ENCODE results near the gene GPC4.
A peak's percentile ranks its signal among the peaks of the same experiment; 100 is the strongest.

The GPC4 gene

DNA sequence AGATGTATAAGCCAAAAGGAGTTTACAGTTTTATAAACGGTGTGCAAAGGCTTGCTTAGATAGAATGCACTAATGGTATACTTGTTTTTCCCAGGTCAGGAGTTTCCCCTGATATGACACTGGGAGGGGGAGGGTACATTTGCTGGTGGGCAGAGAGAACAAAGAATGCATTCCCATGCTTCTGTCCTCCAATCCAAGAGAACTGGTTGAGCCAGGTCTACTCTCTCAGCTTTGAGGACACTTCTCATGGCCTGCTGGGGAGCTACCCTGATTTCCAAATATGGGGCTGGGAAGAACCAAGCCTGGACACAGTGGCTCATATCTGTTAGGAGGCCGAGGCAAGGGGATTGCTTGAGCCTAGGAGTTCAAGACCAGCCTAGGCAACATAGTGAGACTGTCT lies 3.3 kb upstream of the GPC4 start:
- no peaks in the 10 kb centered on the region for H3K9me3 Mint-ChIP-seq
- no peak overlapping the region for H3K4me3 Mint-ChIP-seq
- peaks cover 9% of the 10 kb centered on the region for H3K4me1 Mint-ChIP-seq (ENCODE audit: low read depth)
- H3K27ac Mint-ChIP-seq = no peak overlapping the region
- H3K27me3 Mint-ChIP-seq = peaks cover 37% of the 10 kb centered on the region
- no peaks in the 10 kb centered on the region for H3K36me3 Mint-ChIP-seq (ENCODE audit: low read depth)

GRCh38 chrX:133417364-133417763 lies 2.1 kb upstream of the GPC4 start:
- no peak overlapping the region for H3K27ac Mint-ChIP-seq
- peaks cover 47% of the 10 kb centered on the region for H3K27me3 Mint-ChIP-seq
- H3K4me3 Mint-ChIP-seq = no peak overlapping the region
- no peaks in the 10 kb centered on the region for H3K9me3 Mint-ChIP-seq
- H3K4me1 Mint-ChIP-seq (ENCODE audit: low read depth) = peaks cover 9% of the 10 kb centered on the region
- no peaks in the 10 kb centered on the region for H3K36me3 Mint-ChIP-seq (ENCODE audit: low read depth)

DNA sequence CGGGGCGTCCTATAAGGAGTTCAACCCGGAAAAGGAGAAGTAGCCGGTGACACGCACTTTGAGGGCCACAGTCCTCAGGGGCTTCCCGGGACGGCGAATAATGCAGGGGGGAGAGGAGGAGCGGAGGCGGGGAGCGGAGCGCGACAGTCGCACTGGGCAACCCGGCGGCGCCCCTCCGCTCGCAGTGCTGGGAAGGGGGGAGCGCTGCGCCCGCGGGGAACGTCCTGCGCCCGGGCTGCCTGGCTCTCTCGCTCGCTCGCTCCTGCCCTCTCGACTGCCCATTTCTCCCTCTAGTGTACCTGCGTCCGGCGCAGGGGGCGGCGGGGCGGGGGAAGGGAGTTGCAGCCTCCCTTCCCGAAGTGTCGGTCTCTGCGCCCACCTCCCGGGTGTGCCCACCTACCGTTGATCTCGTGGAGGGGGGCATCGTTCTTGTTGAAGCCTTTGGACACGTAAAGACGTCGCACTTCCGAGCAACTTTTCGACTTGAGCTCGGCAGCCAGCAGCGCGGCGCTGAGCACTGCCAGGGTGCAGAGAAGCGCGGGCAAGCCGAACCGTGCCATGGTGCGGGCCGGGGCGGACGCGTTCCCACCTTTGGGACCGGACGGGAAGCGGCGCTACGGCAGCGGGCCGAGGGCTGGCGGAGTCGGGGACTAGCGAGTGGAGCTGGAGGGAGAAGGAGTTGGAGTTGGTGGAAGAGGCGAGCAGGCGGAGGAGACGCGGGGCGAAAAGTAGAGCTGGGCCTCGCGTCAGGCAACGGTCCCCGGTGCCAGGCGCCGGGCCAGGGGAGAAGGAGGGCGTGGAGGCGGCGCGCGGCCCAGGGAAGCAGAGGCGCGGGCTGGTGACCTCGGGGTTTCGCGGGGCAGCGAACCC lies 648 bp downstream of the GPC4 start:
- no peak overlapping the region for H3K27ac Mint-ChIP-seq
- H3K9me3 Mint-ChIP-seq = no peaks in the 10 kb centered on the region
- no peaks in the 10 kb centered on the region for H3K36me3 Mint-ChIP-seq (ENCODE audit: low read depth)
- H3K27me3 Mint-ChIP-seq = peaks cover 47% of the 10 kb centered on the region
- H3K4me3 Mint-ChIP-seq = peak overlapping the region; percentile 53
- H3K4me1 Mint-ChIP-seq (ENCODE audit: low read depth) = peaks cover 9% of the 10 kb centered on the region

DNA sequence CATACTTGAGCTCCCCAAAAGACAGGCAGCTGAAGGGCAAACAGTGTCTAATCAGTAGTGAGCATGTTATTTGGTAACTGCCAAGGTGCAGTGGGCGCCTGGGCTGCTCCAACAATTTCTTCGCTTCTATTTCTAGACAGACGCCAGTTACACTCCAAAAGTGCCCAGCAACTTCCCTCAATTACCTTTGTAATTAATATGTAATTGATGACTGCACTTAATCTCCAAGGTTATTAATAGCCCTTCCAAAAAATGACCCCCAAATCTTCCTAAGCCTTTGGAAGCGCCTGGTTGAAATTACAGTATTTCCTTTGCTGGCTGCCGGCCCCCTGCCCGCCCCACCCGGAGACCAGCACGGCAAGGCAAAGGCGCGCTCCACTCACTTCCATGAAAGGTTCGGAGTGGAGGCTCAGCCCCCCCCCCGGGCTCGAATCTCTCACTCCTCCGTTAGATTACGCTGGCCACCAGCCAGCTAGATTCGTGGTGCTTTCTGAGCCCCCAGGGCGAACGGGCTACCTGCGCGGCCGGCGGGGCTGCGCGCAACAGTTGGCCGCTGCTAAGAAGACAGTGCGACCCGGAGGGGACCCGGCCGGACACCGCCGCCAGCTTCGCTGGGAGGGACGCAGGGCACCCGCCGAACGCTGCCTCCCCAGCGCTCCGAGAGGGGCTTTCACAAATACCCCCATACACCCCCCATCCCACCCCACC lies 1.9 kb downstream of the GPC4 start:
- Mint-ChIP-seq H3K27me3 (peaks cover 48% of the 10 kb centered on the region), H3K9me3 (no peaks in the 10 kb centered on the region), H3K27ac (no peak overlapping the region), H3K4me3 (no peak overlapping the region), H3K4me1 (ENCODE audit: low read depth) (peaks cover 9% of the 10 kb centered on the region), H3K36me3 (ENCODE audit: low read depth) (no peaks in the 10 kb centered on the region)

DNA sequence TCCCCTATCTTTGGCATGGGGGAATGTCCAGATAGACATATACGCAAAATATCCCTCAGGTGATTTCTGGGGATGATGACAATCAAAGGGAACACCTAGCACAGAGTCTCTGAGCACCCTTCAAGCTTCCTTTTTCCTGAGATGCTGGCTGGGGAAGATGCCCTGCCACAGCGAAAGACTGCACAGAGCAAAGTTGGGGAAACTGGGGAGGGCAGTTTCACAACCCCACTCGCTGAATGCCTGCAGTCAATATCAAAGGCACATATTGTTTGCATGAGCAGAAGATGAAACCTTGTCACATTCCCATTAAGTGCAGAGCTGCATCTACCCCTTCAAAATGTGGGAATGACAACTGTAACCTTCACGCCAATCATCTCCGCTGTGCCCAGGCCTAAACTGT lies 2.6 kb downstream of the GPC4 start:
- Mint-ChIP-seq H3K27ac (no peak overlapping the region), H3K27me3 (peaks cover 41% of the 10 kb centered on the region), H3K36me3 (ENCODE audit: low read depth) (no peaks in the 10 kb centered on the region), H3K4me1 (ENCODE audit: low read depth) (peaks cover 9% of the 10 kb centered on the region), H3K4me3 (no peak overlapping the region), H3K9me3 (no peaks in the 10 kb centered on the region)

DNA sequence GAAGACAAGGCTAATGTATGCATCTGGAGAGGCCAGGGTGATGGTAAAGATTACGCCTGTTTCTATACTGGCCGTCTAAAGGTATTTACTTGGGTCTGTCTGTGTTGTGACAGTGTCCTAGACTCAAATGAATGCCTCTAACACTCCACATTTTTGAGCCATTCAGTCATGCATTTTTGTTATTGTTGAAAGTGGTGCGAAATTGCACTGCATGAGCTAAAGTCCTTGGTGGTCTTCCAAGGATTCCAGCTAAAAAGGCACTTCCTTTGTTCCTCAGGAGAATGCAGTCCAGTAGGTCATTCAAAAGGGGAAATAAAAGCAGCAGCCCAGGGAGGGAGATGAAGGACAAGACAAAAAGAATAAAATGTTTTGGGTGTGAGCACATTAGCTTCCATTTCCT lies 3.0 kb downstream of the GPC4 start:
- Mint-ChIP-seq H3K9me3 (no peaks in the 10 kb centered on the region), H3K36me3 (ENCODE audit: low read depth) (no peaks in the 10 kb centered on the region), H3K27ac (no peak overlapping the region), H3K27me3 (peaks cover 37% of the 10 kb centered on the region), H3K4me1 (ENCODE audit: low read depth) (peaks cover 9% of the 10 kb centered on the region), H3K4me3 (no peak overlapping the region)

GRCh38 chrX:133410550-133410949 lies 4.7 kb downstream of the GPC4 start:
- peaks cover 29% of the 10 kb centered on the region for H3K27me3 Mint-ChIP-seq
- H3K27ac Mint-ChIP-seq = no peak overlapping the region
- H3K9me3 Mint-ChIP-seq = no peaks in the 10 kb centered on the region
- H3K4me3 Mint-ChIP-seq = no peak overlapping the region
- H3K36me3 Mint-ChIP-seq (ENCODE audit: low read depth) = no peaks in the 10 kb centered on the region
- peaks cover 3% of the 10 kb centered on the region for H3K4me1 Mint-ChIP-seq (ENCODE audit: low read depth)

GRCh38 chrX:133405498-133406185 lies 9.6 kb downstream of the GPC4 start:
- no peak overlapping the region for H3K27ac Mint-ChIP-seq
- peaks cover 10% of the 10 kb centered on the region for H3K27me3 Mint-ChIP-seq
- H3K9me3 Mint-ChIP-seq = no peaks in the 10 kb centered on the region
- H3K4me3 Mint-ChIP-seq = no peak overlapping the region
- H3K36me3 Mint-ChIP-seq (ENCODE audit: low read depth) = no peaks in the 10 kb centered on the region
- peaks cover 4% of the 10 kb centered on the region for H3K4me1 Mint-ChIP-seq (ENCODE audit: low read depth)

GRCh38 chrX:133403984-133404383 lies 11.3 kb downstream of the GPC4 start:
- peaks cover 3% of the 10 kb centered on the region for H3K27me3 Mint-ChIP-seq
- no peaks in the 10 kb centered on the region for H3K9me3 Mint-ChIP-seq
- H3K27ac Mint-ChIP-seq = no peak overlapping the region
- H3K36me3 Mint-ChIP-seq (ENCODE audit: low read depth) = no peaks in the 10 kb centered on the region
- peaks cover 4% of the 10 kb centered on the region for H3K4me1 Mint-ChIP-seq (ENCODE audit: low read depth)
- H3K4me3 Mint-ChIP-seq = no peak overlapping the region

- no peak overlapping the region for H3K27ac Mint-ChIP-seq
- no peaks in the 10 kb centered on the region for H3K36me3 Mint-ChIP-seq (ENCODE audit: low read depth)
- H3K4me3 Mint-ChIP-seq = no peak overlapping the region
- H3K4me1 Mint-ChIP-seq (ENCODE audit: low read depth) = peaks cover 4% of the 10 kb centered on the region
- peaks cover 3% of the 10 kb centered on the region for H3K27me3 Mint-ChIP-seq
- H3K9me3 Mint-ChIP-seq = no peaks in the 10 kb centered on the region
Observed at GRCh38 chrX:133402830-133403625, 12.3 kb downstream of the GPC4 start.

DNA sequence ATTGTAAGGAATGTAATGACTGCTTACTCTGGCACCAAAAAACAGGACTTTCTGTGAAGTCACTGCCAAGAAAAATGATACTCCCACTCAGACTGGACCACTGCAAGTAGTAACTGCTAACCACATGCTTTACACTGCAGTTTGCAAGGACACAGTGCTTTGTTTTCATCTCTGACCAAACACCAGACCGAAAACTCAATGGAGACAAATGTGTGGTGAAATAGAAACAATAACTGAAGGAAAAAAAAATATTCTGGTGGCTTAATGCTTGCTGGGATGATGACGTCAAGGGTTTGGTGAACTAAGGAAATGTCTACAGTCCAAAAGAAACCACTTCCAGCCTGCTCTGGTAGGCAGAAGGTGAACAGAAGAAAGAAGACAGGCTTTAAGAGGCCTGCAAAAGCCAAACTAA lies 13.2 kb downstream of the GPC4 start:
- no peak overlapping the region for H3K4me3 Mint-ChIP-seq
- no peaks in the 10 kb centered on the region for H3K36me3 Mint-ChIP-seq (ENCODE audit: low read depth)
- H3K4me1 Mint-ChIP-seq (ENCODE audit: low read depth) = peaks cover 4% of the 10 kb centered on the region
- H3K9me3 Mint-ChIP-seq = no peaks in the 10 kb centered on the region
- no peak overlapping the region for H3K27ac Mint-ChIP-seq
- peaks cover 3% of the 10 kb centered on the region for H3K27me3 Mint-ChIP-seq

GRCh38 chrX:133401536-133401935 lies 13.8 kb downstream of the GPC4 start:
- Mint-ChIP-seq H3K36me3 (ENCODE audit: low read depth) (no peaks in the 10 kb centered on the region), H3K4me3 (no peak overlapping the region), H3K27me3 (peaks cover 3% of the 10 kb centered on the region), H3K4me1 (ENCODE audit: low read depth) (peaks cover 4% of the 10 kb centered on the region), H3K9me3 (no peaks in the 10 kb centered on the region), H3K27ac (no peak overlapping the region)

DNA sequence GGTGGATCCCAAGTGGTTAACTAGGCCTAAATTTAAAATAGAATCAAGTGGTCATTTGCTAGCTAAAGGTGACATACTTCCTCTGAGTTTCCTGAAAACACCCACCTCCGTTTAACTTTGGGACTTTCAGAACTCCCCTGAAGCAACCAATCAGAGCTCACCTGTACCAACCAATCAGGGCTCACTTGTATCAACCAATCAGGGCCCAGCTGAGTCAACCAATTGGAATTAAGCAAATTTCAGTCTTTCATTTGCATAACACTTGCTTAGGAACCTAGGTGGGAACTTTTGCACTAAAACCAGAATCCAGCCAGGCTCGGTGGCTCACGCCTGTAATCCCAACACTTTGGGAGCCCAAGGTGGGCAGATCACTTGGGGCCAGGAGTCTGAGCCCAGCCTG lies 15.9 kb downstream of the GPC4 start:
- Mint-ChIP-seq H3K36me3 (ENCODE audit: low read depth) (no peaks in the 10 kb centered on the region), H3K4me3 (no peak overlapping the region), H3K4me1 (ENCODE audit: low read depth) (peaks cover 4% of the 10 kb centered on the region), H3K9me3 (no peaks in the 10 kb centered on the region), H3K27me3 (no peaks in the 10 kb centered on the region), H3K27ac (no peak overlapping the region)

- no peaks in the 10 kb centered on the region for H3K36me3 Mint-ChIP-seq (ENCODE audit: low read depth)
- no peaks in the 10 kb centered on the region for H3K4me1 Mint-ChIP-seq (ENCODE audit: low read depth)
- H3K27ac Mint-ChIP-seq = no peak overlapping the region
- no peak overlapping the region for H3K4me3 Mint-ChIP-seq
- no peaks in the 10 kb centered on the region for H3K27me3 Mint-ChIP-seq
- H3K9me3 Mint-ChIP-seq = no peaks in the 10 kb centered on the region
Observed at GRCh38 chrX:133394765-133395164, 20.5 kb downstream of the GPC4 start.
